ENCODE measurements around the gene ACTN4. TPM values are rescaled to one million over a fixed set of nuclear protein-coding genes. Genes with fewer than 3 reads are reported as not detected.
A peak's percentile ranks its signal among the peaks of the same experiment; 100 is the strongest.

Gene ACTN4
- total and polyA plus RNA-seq, 2 of the 4 experiments (the other 2 are of a cell fraction): 541 to 659 TPM

- peaks cover 34% of the 10 kb centered on the region for H3K9me1 ChIP-seq (ENCODE audit: insufficient read depth, low read length)
- H4K91ac ChIP-seq (ENCODE audit: insufficient read depth, low read depth, low read length): peak overlapping the region; percentile 95
- intact Hi-C loops (cut with micrococcal nuclease): no loop called here
- H3K27me3 ChIP-seq (ENCODE audit: control insufficient read depth, insufficient read depth, low read length): no peaks in the 10 kb centered on the region
- peak overlapping the region; percentile 83; the same call in 1 of the 3 replicates for H2BK15ac ChIP-seq (ENCODE audit: low read depth, low read length)
- peak overlapping the region; percentile 96 for H3K27ac ChIP-seq (ENCODE audit: insufficient read depth, low read length)
- H4K20me1 ChIP-seq (ENCODE audit: insufficient read depth, low read length): peaks cover 38% of the 10 kb centered on the region
- BruUV-seq (replicated peaks): no TSS peak
- POLR2A ChIA-PET (ENCODE audit: unreplicated experiment): interaction anchor here (0.5 to 1.4 kb wide), 6 partner anchors 10 to 37 kb away, joined by 4 to 6 read pairs (median 4); no protein-coding TSS in a partner anchor
- peak overlapping the region; percentile 99 for H2AK5ac ChIP-seq (ENCODE audit: low read depth, low read length)
- H3K4ac ChIP-seq (ENCODE audit: low read depth, low read length): peak overlapping the region; percentile 92
- ATAC-seq (ENCODE audit: low read depth): peak; percentile 71
- H3K14ac ChIP-seq (replicated peaks; ENCODE audit: low read depth, low read length): peak overlapping the region; percentile 65; the same call in 1 of the 2 replicates
- H3K4me1 ChIP-seq (ENCODE audit: control insufficient read depth, insufficient read depth, low read length): peaks cover 20% of the 10 kb centered on the region
- dilution Hi-C loops (cut with HindIII; ENCODE audit: low sequenced_read_pairs, unreplicated experiment): no loop called here
- peak overlapping the region; percentile 81 for H3K18ac ChIP-seq (ENCODE audit: low read depth, low read length)
- peak overlapping the region; percentile 87 for H2BK120ac ChIP-seq (ENCODE audit: low read depth, low read length)
- peak overlapping the region; percentile 88 to 90 for H4K8ac ChIP-seq (ENCODE audit: low read depth in 2 of 2, low read length in 2 of 2)
- H3K9ac ChIP-seq (ENCODE audit: low read depth, low read length): peak overlapping the region; percentile 53
- H2AFZ ChIP-seq (replicated peaks; ENCODE audit: low read length, poor library complexity): peak overlapping the region; percentile 26
- peak overlapping the region; percentile 95 for H2BK5ac ChIP-seq (ENCODE audit: low read depth, low read length, poor library complexity, severe bottlenecking)
- TF ChIP-seq RCOR1 (IDR thresholded peaks at IDR 0.05; ENCODE audit: insufficient replicate concordance, low read length): no peak
- TF ChIP-seq FOS (IDR thresholded peaks at IDR 0.05; ENCODE audit: low read depth, low read length): 0 out of 2 replicates have a peak, but pooled peaks have one; percentile 3
- peak; percentile 41; the same call in 1 of the 2 replicates for TF ChIP-seq BHLHE40 (IDR thresholded peaks at IDR 0.05; ENCODE audit: low read depth, low read length)
- TF ChIP-seq POLR2A (IDR thresholded peaks at IDR 0.05; ENCODE audit: low read depth, low read length): no peak
- TF ChIP-seq RAD21 (IDR thresholded peaks at IDR 0.05; ENCODE audit: low read length): no peak
- peak; percentile 80 for TF ChIP-seq MAFK (IDR thresholded peaks at IDR 0.05; ENCODE audit: low read depth, low read length)
- TF ChIP-seq MAZ (IDR thresholded peaks at IDR 0.05; ENCODE audit: borderline replicate concordance, low read depth, low read length): peak; percentile 52; the same call in 1 of the 2 replicates
- no peak overlapping the region for H3K4me3 ChIP-seq (ENCODE audit: insufficient read depth, low read depth, low read length)
- H3K56ac ChIP-seq (ENCODE audit: extremely low read depth, insufficient read depth, low read length): peak overlapping the region; percentile 72
- peak overlapping the region; percentile 76; the same call in 1 of the 2 replicates for H2BK20ac ChIP-seq (ENCODE audit: low read depth, low read length)
- CTCF ChIA-PET: interaction anchor here (0.9 to 1.2 kb wide), 3 partner anchors 16 to 239 kb away, joined by 3 to 4 read pairs (median 3); partner anchors contain the start of genes MRPS12 and SARS2
- H3K36me3 ChIP-seq (ENCODE audit: control insufficient read depth, insufficient read depth, low read length): peaks cover 22% of the 10 kb centered on the region
- peak overlapping the region; percentile 32 for H3K4me2 ChIP-seq (ENCODE audit: low read depth, low read length)
- peak overlapping the region; percentile 14 for H4K5ac ChIP-seq (ENCODE audit: low read depth, low read length)
- H3K23ac ChIP-seq (ENCODE audit: low read depth, low read length): peak overlapping the region; percentile 64
- H2AK9ac ChIP-seq (replicated peaks; ENCODE audit: low read depth, low read length, poor library complexity): peak overlapping the region; percentile 78
- in situ Hi-C loops (cut with MboI; ENCODE audit: low sequenced_read_pairs): no loop called here
- WGBS, 2 experiments (ENCODE audit: extremely low coverage in 2 of 2, insufficient read length in 1 of 2): 68% methylated on average over 12 of the region's 15 CpGs; no CpG with 5 or more reads in 1 of the 2 experiments
- peak; percentile 92 for DNase-seq
- peaks cover 0 to 89% of the 10 kb centered on the region in 2 experiments; a peak in 3 of 4 replicates for H3K79me1 ChIP-seq (ENCODE audit: low read depth in 1 of 2, low read length in 2 of 2)
- no peaks in the 10 kb centered on the region for H3K9me3 ChIP-seq (ENCODE audit: control insufficient read depth, insufficient read depth, low read length)
Observed at GRCh38 chr19:38691938-38692457, 44.5 kb downstream of the ACTN4 start.

All from IMR-90 (cell line).